Parathyroid adenoma (tissue), 2 donors: ENCODE measurements around the gene ASCL2.

Source experiments
- H2AFZ ChIP-seq: fragments of 300-600 bp; sonication (generic); one replicate; pipeline ENCODE4 v1.7.0; 2017; ENCODE audit warnings: antibody characterized with exemption, mild to moderate bottlenecking
- H3K27ac ChIP-seq: fragments of 300-600 bp; sonication (generic); one replicate; pipeline ENCODE4 v1.7.0; 2017
- H3K27me3 ChIP-seq: fragments of 300-600 bp; sonication (generic); one replicate; pipeline ENCODE4 v1.7.0; 2017; ENCODE audit warnings: low read length; ENCODE audit not compliant: control insufficient read depth, insufficient read depth
- H3K36me3 ChIP-seq: fragments of 300-600 bp; sonication (generic); one replicate; pipeline ENCODE4 v1.7.0; 2017; ENCODE audit warnings: low read length; ENCODE audit not compliant: control insufficient read depth, insufficient read depth
- H3K4me1 ChIP-seq: fragments of 300-600 bp; sonication (generic); one replicate; pipeline ENCODE4 v1.7.0; 2017; ENCODE audit warnings: control low read depth
- H3K4me2 ChIP-seq: fragments of 300-600 bp; sonication (generic); one replicate; pipeline ENCODE4 v1.7.0; 2017; ENCODE audit warnings: low read length
- H3K4me3 ChIP-seq: fragments of 300-600 bp; sonication (generic); one replicate; pipeline ENCODE4 v1.7.0; 2017; ENCODE audit warnings: low read depth, low read length
- H3K79me2 ChIP-seq: fragments of 300-600 bp; sonication (generic); one replicate; pipeline ENCODE4 v1.7.0; 2017; ENCODE audit warnings: control low read depth
- H3K9ac ChIP-seq: fragments of 300-600 bp; sonication (generic); one replicate; pipeline ENCODE4 v1.7.0; 2017; ENCODE audit warnings: mild to moderate bottlenecking
- H3K9me3 ChIP-seq: fragments of 300-600 bp; sonication (generic); one replicate; pipeline ENCODE4 v1.7.0; 2017; ENCODE audit warnings: low read length; ENCODE audit not compliant: control insufficient read depth
- CTCF ChIP-seq: fragments of 300-600 bp; sonication (generic); IDR thresholded peaks from one replicate; pipeline ENCODE4 v1.7.0; 2017; ENCODE audit warnings: antibody characterized with exemption, mild to moderate bottlenecking
- donor health status: primary hyperparathyroidism.

ASCL2 gene

GRCh38 chr11:2256951-2257700 is 13.3 kb downstream of the ASCL2 start:
- no peak overlapping the region for H2AFZ ChIP-seq
- no peaks in the 10 kb centered on the region for H3K27me3 ChIP-seq
- no peaks in the 10 kb centered on the region for H3K36me3 ChIP-seq
- H3K4me2 ChIP-seq: no peak overlapping the region
- no peaks in the 10 kb centered on the region for H3K79me2 ChIP-seq
- H3K4me1 ChIP-seq: no peaks in the 10 kb centered on the region
- no peaks in the 10 kb centered on the region for H3K9me3 ChIP-seq
- H3K9ac ChIP-seq: no peak overlapping the region
- H3K27ac ChIP-seq: no peak overlapping the region
- H3K4me3 ChIP-seq: no peak overlapping the region
- TF ChIP-seq CTCF: no peak

GRCh38 chr11:2256293-2256913 is 14.0 kb downstream of the ASCL2 start:
- no peaks in the 10 kb centered on the region for H3K27me3 ChIP-seq
- no peak for TF ChIP-seq CTCF
- H3K9me3 ChIP-seq: no peaks in the 10 kb centered on the region
- H3K79me2 ChIP-seq: no peaks in the 10 kb centered on the region
- H3K27ac ChIP-seq: no peak overlapping the region
- H3K4me1 ChIP-seq: no peaks in the 10 kb centered on the region
- no peaks in the 10 kb centered on the region for H3K36me3 ChIP-seq
- no peak overlapping the region for H3K4me2 ChIP-seq
- no peak overlapping the region for H3K9ac ChIP-seq
- H2AFZ ChIP-seq: no peak overlapping the region
- no peak overlapping the region for H3K4me3 ChIP-seq

GRCh38 chr11:2252018-2252417 is 18.4 kb downstream of the ASCL2 start:
- H3K27me3 ChIP-seq: no peaks in the 10 kb centered on the region
- TF ChIP-seq CTCF: no peak
- H2AFZ ChIP-seq: no peak overlapping the region
- no peak overlapping the region for H3K27ac ChIP-seq
- H3K4me3 ChIP-seq: no peak overlapping the region
- H3K4me1 ChIP-seq: no peaks in the 10 kb centered on the region
- H3K79me2 ChIP-seq: no peaks in the 10 kb centered on the region
- H3K9me3 ChIP-seq: no peaks in the 10 kb centered on the region
- no peaks in the 10 kb centered on the region for H3K36me3 ChIP-seq
- H3K4me2 ChIP-seq: no peak overlapping the region
- H3K9ac ChIP-seq: no peak overlapping the region

GRCh38 chr11:2251138-2251537 is 19.2 kb downstream of the ASCL2 start:
- no peaks in the 10 kb centered on the region for H3K9me3 ChIP-seq
- no peak overlapping the region for H2AFZ ChIP-seq
- no peaks in the 10 kb centered on the region for H3K27me3 ChIP-seq
- H3K4me1 ChIP-seq: no peaks in the 10 kb centered on the region
- no peak for TF ChIP-seq CTCF
- H3K4me2 ChIP-seq: no peak overlapping the region
- H3K9ac ChIP-seq: no peak overlapping the region
- H3K79me2 ChIP-seq: no peaks in the 10 kb centered on the region
- no peaks in the 10 kb centered on the region for H3K36me3 ChIP-seq
- no peak overlapping the region for H3K4me3 ChIP-seq
- H3K27ac ChIP-seq: no peak overlapping the region

- no peak overlapping the region for H3K27ac ChIP-seq
- H3K27me3 ChIP-seq: no peaks in the 10 kb centered on the region
- TF ChIP-seq CTCF: no peak
- H3K9ac ChIP-seq: no peak overlapping the region
- no peaks in the 10 kb centered on the region for H3K4me1 ChIP-seq
- H3K9me3 ChIP-seq: no peaks in the 10 kb centered on the region
- H3K4me3 ChIP-seq: no peak overlapping the region
- H3K4me2 ChIP-seq: no peak overlapping the region
- no peaks in the 10 kb centered on the region for H3K79me2 ChIP-seq
- H2AFZ ChIP-seq: no peak overlapping the region
- no peaks in the 10 kb centered on the region for H3K36me3 ChIP-seq
These were observed 19.9 kb downstream of the ASCL2 start for GRCh38 chr11:2250485-2250884.
